GM12872 (cell line): ENCODE measurements around the gene LRMDA.

ENCODE experiments used
- TF ChIP-seq, protein P1 (sequence below): IDR thresholded peaks from 3 replicates; pipeline ENCODE4 v1.5.1; 2011; ENCODE audit warnings: low read depth, mild to moderate bottlenecking, low read length, moderate library complexity; ENCODE audit not compliant: insufficient read depth

The LRMDA gene

DNA sequence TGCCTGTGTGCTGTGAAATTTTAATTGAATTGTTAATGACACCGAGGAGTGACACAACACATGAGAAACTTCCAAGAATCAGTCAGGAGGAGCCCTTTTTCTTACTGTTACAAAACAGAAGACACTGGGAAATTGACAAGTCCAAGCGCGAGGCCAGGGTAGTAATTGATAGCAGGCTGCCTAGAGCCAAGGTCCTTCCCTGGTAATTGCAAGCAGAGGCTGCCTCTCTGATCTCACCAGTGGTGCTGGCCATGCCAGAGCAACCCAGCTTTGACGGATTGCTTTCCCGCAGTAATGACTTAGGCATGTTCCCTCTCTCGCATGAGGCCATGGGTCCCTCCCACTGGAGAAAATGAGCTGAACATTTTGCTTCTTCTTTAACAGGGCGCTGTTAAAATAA, 111.5 kb downstream of the LRMDA start:
- TF ChIP-seq, protein P1, sequence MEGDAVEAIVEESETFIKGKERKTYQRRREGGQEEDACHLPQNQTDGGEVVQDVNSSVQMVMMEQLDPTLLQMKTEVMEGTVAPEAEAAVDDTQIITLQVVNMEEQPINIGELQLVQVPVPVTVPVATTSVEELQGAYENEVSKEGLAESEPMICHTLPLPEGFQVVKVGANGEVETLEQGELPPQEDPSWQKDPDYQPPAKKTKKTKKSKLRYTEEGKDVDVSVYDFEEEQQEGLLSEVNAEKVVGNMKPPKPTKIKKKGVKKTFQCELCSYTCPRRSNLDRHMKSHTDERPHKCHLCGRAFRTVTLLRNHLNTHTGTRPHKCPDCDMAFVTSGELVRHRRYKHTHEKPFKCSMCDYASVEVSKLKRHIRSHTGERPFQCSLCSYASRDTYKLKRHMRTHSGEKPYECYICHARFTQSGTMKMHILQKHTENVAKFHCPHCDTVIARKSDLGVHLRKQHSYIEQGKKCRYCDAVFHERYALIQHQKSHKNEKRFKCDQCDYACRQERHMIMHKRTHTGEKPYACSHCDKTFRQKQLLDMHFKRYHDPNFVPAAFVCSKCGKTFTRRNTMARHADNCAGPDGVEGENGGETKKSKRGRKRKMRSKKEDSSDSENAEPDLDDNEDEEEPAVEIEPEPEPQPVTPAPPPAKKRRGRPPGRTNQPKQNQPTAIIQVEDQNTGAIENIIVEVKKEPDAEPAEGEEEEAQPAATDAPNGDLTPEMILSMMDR, result no peak

DNA sequence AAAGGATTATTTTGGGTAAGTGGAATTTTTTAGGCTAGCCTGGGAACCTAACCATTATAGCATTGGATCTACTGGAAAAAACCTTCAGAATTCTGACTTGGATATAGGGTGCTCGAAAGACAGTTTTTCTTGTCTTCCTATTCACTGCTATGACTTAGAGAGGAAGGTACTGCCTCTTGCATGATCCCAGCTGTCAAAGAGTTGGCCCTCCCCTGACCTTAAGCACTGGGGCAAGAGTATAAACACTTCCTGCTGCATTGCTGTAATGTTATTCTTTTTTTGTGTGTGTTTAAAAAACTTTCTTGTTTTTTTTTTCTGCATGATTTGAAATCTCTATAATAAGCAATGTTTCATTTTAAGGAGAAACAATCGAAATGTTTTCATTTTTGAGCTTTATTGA, 113.0 kb downstream of the LRMDA start:
- TF ChIP-seq, protein P1, result no peak

- TF ChIP-seq, protein P1, result no peak
Observed at GRCh38 chr10:75544993-75545706, 113.7 kb downstream of the LRMDA start.

DNA sequence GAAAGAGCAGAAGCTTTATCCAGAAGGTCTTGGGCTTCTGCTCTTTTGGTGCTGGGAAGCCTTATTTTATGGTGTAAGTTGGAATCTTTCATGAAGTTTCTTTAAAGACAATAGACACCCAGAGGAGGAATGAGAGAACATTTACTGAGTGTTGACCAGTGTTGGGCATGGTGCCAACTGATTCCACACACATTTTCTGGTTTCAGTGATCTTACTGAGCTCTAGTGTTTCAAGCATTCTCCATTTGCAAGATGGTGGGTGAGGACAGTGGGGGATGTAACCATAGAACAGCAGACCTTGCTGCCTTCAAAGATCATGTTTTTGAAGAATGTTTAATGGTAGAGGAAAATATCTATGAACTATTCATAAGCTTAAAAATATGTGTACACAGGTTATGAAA, 114.6 kb downstream of the LRMDA start:
- TF ChIP-seq, protein P1, result no peak

DNA sequence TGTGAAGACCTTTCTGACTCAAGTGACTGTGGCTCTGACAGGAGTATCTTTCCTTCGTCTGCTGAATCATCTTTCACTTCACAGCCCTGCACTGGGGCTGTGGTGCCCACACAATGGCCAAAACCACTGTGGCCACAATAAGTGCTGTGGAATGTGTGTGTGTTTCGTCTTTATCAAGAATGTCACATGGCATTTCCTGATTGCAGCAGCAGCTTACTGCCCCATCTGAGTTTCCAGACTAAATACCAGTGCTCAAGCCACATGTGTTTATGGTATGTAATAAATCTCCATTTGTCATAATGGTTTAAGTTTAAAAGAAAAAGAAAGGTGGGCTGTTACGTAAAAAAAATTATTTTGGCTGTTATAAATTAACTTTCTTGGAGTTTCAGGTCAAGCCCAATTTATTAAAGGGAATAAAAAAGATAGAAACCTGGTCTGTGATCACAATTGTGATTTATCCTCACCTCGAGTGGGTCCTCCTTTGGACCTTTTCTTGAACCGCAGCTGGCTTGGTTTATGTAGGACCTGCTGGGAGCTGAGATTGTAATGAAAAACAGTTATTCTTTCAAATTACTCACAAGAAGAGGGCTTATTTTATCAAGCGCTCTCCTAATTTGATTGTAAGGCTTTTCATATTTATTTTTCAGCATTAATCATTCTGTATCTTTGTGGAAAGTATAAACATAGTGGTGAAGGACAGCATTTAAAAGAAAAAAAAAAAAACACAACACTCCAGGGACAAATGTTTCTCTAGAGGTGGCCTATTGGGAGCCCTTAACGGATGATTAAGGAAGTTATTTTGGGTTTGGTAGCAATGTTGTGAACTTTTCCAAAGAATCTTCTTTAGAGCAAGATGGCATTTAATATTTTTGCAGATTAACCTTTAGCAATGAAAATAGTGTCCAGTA, 116.2 kb downstream of the LRMDA start:
- TF ChIP-seq, protein P1, result no peak

DNA sequence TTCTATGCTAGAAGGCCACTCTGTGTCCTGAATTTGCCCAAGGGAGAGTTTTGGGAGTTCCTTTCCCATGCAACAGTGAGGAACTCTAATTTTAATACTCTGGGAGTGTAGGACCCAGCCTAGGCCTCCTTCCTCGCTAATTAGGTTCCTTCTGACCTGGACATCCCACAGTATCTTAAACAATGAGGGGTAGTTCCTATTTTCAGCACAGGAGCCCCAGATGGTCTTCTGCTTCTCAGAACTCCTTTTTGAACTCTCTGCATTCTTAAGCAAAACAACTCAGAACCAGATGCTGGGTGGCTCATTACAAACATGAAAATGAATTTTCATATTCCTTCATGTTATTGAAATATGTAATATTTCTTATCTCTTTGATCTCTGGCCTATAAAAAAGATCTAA, 116.9 kb downstream of the LRMDA start:
- TF ChIP-seq, protein P1, result no peak

GRCh38 chr10:75550191-75550590, 118.8 kb downstream of the LRMDA start:
- TF ChIP-seq, protein P1, result no peak
